Measurements from ENCODE around the gene CLMP.

CLMP gene

GRCh38 chr11:123212406-123212805, 17.4 kb upstream of the CLMP start:
- H4K20me1 ChIP-seq (ENCODE audit: insufficient read depth, low read length), result no peaks in the 10 kb centered on the region
- H3K4me1 ChIP-seq (ENCODE audit: insufficient read depth, low read length, severe bottlenecking), result no peaks in the 10 kb centered on the region
- H2AFZ ChIP-seq (ENCODE audit: low read length), result no peak overlapping the region
- H3K27ac ChIP-seq (ENCODE audit: low read depth, low read length, poor library complexity, severe bottlenecking), result no peak overlapping the region
- no peaks in the 10 kb centered on the region for H3K9me2 ChIP-seq (ENCODE audit: low read depth, low read length)
- H3K4me2 ChIP-seq (ENCODE audit: low read length), result no peak overlapping the region
- H3F3A ChIP-seq (ENCODE audit: insufficient read depth, low read length), result no peaks in the 10 kb centered on the region
- H3K36me3 ChIP-seq (ENCODE audit: insufficient read depth, low read length), result no peaks in the 10 kb centered on the region
- no peaks in the 10 kb centered on the region for H3K27me3 ChIP-seq (ENCODE audit: insufficient read depth, low read length)
- H3K4me3 ChIP-seq (ENCODE audit: low read depth, low read length, poor library complexity, severe bottlenecking), result no peak overlapping the region
- no peaks in the 10 kb centered on the region for H3K79me2 ChIP-seq (ENCODE audit: insufficient read depth, low read length)
- TF ChIP-seq, protein P1, sequence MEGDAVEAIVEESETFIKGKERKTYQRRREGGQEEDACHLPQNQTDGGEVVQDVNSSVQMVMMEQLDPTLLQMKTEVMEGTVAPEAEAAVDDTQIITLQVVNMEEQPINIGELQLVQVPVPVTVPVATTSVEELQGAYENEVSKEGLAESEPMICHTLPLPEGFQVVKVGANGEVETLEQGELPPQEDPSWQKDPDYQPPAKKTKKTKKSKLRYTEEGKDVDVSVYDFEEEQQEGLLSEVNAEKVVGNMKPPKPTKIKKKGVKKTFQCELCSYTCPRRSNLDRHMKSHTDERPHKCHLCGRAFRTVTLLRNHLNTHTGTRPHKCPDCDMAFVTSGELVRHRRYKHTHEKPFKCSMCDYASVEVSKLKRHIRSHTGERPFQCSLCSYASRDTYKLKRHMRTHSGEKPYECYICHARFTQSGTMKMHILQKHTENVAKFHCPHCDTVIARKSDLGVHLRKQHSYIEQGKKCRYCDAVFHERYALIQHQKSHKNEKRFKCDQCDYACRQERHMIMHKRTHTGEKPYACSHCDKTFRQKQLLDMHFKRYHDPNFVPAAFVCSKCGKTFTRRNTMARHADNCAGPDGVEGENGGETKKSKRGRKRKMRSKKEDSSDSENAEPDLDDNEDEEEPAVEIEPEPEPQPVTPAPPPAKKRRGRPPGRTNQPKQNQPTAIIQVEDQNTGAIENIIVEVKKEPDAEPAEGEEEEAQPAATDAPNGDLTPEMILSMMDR (IDR thresholded peaks at IDR 0.05; ENCODE audit: low read length), result no peak
- TF ChIP-seq EZH2 (IDR thresholded peaks at IDR 0.05; ENCODE audit: borderline replicate concordance, low read length), result no peak
- no peak overlapping the region for H3K9ac ChIP-seq (ENCODE audit: low read length)
- no peaks in the 10 kb centered on the region for H3K9me3 ChIP-seq (ENCODE audit: low read length)

DNA sequence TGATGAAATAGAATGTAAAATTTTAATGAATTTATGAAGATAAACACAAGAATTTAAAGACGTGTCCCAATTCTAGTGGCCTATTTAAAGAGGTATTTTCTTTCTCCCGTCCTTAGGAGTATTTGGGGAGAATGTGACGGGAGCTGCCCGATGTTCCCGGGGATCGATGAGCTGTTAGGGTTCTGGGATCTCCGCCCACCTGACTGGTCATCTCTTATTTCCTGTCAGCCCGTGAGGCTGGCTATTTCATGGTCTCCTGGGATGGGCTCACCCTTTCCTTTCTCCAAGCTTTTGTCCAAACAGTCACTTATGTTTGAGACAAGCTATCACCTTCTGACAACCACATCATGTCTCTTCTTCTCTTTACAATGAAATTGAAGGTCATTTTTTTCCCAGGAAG, 16.9 kb upstream of the CLMP start:
- Histone ChIP-seq H3K4me2 (ENCODE audit: low read length) (no peak overlapping the region), H4K20me1 (ENCODE audit: insufficient read depth, low read length) (no peaks in the 10 kb centered on the region), H3K9ac (ENCODE audit: low read length) (no peak overlapping the region), H3K27ac (ENCODE audit: low read depth, low read length, poor library complexity, severe bottlenecking) (no peak overlapping the region), H3K36me3 (ENCODE audit: insufficient read depth, low read length) (no peaks in the 10 kb centered on the region), H3F3A (ENCODE audit: insufficient read depth, low read length) (no peaks in the 10 kb centered on the region), H3K9me2 (ENCODE audit: low read depth, low read length) (no peaks in the 10 kb centered on the region), H3K79me2 (ENCODE audit: insufficient read depth, low read length) (no peaks in the 10 kb centered on the region), H3K27me3 (ENCODE audit: insufficient read depth, low read length) (no peaks in the 10 kb centered on the region), H3K4me1 (ENCODE audit: insufficient read depth, low read length, severe bottlenecking) (no peaks in the 10 kb centered on the region), H3K4me3 (ENCODE audit: low read depth, low read length, poor library complexity, severe bottlenecking) (no peak overlapping the region), H2AFZ (ENCODE audit: low read length) (no peak overlapping the region), H3K9me3 (ENCODE audit: low read length) (no peaks in the 10 kb centered on the region)
- TF ChIP-seq EZH2 (IDR thresholded peaks at IDR 0.05; ENCODE audit: borderline replicate concordance, low read length), result no peak
- TF ChIP-seq, protein P1 (IDR thresholded peaks at IDR 0.05; ENCODE audit: low read length), result no peak

DNA sequence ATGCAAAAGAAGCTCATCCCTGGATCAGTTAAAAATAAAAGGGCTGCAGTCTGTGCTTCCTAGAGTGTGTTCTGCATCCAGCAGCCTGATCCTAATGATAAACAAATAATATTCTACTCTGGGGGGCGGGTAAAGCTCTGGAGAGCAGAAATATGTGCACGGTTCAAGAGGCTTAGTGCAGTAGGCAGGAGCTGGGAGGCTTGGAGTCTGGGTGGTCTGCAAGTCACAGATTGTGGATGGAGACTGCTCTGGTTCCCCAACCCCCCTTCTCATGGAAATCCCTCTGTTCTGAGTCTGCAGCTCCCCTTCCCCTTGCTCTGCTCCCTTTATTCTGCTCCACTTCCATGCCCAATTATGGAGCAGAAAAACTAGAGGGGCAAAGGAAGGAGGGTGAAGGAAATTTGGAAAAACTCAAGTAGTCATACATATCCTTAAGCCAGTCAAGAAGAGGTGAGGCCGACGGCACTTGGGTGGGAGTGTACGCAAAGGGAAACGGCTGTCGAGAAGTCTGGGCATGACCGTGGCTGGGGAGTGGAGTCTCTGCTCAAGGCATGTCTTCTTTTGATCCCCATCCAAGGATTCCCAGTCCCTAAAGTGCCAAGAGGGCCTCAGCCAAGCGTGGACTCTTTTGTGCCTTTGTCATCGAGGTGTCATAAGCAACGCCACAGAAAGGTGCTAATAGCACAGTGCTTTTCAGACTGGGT, 16.3 kb upstream of the CLMP start:
- Histone ChIP-seq H3K27me3 (ENCODE audit: insufficient read depth, low read length) (no peaks in the 10 kb centered on the region), H3K4me3 (ENCODE audit: low read depth, low read length, poor library complexity, severe bottlenecking) (no peak overlapping the region), H3F3A (ENCODE audit: insufficient read depth, low read length) (no peaks in the 10 kb centered on the region), H3K9me3 (ENCODE audit: low read length) (no peaks in the 10 kb centered on the region), H3K79me2 (ENCODE audit: insufficient read depth, low read length) (no peaks in the 10 kb centered on the region), H3K4me2 (ENCODE audit: low read length) (no peak overlapping the region), H2AFZ (ENCODE audit: low read length) (no peak overlapping the region), H3K9me2 (ENCODE audit: low read depth, low read length) (no peaks in the 10 kb centered on the region), H3K9ac (ENCODE audit: low read length) (no peak overlapping the region), H3K4me1 (ENCODE audit: insufficient read depth, low read length, severe bottlenecking) (no peaks in the 10 kb centered on the region), H3K36me3 (ENCODE audit: insufficient read depth, low read length) (no peaks in the 10 kb centered on the region), H4K20me1 (ENCODE audit: insufficient read depth, low read length) (no peaks in the 10 kb centered on the region), H3K27ac (ENCODE audit: low read depth, low read length, poor library complexity, severe bottlenecking) (no peak overlapping the region)
- no peak for TF ChIP-seq EZH2 (IDR thresholded peaks at IDR 0.05; ENCODE audit: borderline replicate concordance, low read length)
- TF ChIP-seq, protein P1 (IDR thresholded peaks at IDR 0.05; ENCODE audit: low read length), result no peak
